ENCODE data around the gene SPNS2.
A peak's percentile ranks its signal among the peaks of the same experiment; 100 is the strongest.

SPNS2 gene, protein sequence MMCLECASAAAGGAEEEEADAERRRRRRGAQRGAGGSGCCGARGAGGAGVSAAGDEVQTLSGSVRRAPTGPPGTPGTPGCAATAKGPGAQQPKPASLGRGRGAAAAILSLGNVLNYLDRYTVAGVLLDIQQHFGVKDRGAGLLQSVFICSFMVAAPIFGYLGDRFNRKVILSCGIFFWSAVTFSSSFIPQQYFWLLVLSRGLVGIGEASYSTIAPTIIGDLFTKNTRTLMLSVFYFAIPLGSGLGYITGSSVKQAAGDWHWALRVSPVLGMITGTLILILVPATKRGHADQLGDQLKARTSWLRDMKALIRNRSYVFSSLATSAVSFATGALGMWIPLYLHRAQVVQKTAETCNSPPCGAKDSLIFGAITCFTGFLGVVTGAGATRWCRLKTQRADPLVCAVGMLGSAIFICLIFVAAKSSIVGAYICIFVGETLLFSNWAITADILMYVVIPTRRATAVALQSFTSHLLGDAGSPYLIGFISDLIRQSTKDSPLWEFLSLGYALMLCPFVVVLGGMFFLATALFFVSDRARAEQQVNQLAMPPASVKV

DNA sequence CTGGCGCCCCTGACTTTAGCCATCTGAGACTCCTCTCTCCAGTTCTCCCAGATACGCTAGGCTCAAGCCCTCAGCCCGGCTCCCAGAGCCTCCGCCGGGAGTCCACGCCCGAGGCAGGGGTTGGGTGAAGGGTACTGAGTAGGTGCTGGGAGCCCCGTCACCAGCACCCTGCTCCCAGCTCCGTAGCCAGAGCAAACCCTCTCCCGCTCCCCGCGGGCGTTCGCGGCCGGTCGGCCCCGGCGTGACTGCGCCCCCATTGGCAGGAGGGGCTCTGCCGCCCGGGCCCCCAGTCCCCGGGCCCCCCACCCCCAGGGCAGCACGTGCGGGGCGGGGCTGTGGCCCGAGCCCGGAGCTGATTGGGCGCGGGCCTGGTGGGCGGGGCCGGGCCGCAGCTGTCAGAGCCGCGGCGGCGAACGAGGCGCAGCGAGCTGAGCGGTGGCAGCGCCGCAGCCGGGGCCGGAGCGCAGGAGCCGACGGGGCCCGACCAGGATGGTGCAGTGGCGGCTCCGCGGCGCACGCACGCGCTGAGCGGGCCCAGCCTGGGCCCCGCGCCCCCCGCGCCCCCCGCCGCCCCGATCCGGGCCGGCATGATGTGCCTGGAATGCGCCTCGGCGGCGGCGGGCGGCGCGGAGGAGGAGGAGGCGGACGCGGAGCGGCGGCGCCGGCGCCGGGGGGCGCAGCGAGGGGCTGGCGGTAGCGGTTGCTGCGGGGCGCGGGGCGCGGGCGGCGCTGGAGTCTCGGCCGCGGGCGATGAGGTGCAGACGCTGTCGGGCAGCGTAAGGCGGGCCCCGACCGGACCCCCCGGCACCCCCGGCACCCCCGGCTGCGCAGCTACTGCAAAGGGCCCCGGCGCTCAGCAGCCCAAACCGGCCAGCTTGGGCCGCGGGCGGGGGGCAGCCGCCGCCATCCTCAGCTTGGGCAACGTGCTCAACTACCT is at the start of gene SPNS2:
Gene SPNS2, plus strand, starts transcription at position 421 of the 937 bp plus-strand sequence. Its CDS starts 167 bp downstream, at position 588.
- peak in 1 of 2 experiments; percentile 70 for DNase-seq

DNA sequence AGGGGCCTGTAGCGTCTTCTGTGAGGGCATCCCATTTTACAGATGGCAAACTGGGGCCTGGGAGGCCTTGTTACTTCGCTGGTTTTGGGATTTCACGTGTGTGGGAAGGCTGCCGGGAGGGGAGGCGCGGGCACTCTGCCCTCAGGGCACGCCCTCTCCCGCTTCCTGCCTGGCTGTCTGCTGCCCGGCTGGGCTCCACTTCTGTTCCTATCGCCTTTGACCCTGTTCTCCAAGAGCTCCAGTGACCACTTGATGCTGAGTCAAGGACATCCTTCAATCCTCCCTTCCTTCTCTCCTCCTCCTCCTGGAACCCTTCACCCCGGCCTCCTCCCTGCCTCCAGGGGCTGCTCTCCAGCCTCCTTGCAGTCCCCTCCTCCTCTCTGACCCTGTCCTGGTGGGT is 48.9 kb upstream of the SPNS2 start:
- DNase-seq: no peak

DNA sequence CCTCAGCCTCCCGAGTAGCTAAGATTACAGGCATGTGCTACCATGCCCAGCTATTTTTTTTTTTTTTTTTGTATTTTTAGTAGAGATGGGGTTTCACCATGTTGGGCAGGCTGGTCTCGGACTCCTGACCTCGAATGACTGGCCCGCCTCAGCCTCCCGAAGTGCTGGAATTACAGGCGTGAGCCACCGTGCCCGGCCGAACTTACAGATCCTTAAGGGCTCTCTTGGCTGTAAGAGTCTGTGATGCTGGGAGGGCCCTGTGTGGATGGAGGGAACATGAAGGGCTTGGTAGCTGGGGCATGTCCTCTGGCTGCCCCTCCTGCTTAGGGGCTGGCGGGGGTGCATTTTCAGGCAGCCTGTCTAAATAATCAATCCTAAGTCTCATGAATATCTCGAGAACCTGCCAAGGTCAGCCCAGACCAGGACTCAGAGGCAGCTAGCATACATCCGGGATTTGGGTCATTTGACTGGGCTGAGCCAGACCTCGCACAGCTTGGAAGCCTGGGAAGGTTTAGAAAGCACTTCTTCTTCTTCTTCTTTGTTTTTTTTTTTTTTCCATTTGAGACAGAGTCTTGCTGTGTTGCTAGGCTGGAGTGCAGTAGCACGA is 47.9 kb upstream of the SPNS2 start:
- no peak for DNase-seq

DNA sequence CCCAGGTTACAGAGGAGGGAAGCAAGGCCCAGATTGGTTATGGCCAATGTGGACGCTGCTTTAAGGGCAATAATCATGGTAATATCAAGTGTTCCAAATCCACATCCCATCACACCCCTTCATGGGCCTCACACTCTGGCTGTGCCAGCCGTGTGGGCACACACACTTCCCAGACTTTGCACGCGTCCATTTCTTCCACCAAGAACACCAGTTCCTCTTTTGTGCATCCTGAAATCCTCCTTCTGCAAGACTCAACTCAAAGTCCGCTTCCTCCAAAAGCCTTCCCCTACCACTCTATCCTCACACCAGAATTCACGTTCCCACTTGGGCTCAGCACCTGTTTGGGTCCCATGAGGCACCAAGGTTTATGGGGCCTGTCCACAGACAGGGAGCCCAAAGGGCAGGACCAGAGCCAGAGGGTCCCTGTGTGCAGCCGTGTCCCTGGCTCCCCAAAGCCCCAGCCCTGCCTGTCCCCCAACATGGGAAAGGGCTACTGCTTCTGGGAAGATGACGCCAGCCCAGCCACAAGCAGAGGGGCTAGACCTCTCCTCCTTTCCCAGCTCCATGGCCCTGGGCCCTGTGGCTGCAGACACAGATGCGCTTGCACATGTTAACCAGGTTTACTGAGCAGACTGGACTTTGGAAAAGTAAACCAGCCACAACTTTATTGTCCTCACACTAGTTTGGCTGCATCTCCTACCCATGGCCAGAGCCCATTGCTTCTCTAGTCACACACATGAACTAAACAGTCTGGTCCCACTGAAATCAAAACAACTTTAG is 44.7 kb upstream of the SPNS2 start:
- DNase-seq: no peak

DNA sequence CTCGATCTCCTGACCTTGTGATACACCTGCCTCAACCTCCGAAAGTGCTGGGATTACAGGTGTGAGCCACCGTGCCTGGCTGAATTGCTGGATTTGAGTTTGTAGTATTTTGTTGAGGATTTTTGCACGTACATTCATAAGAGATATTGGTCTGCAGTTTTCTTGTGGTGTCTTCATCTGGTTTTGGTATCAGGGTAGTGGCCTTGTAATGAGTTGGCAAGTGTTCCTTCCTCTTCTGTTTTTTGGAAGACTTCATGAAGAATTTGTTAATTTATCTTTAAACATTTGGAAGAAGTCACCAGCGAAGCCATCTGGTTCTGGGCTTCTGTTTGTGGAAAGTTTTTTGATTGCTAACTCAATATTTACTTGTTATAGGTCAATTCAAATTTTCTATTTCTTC is 38.0 kb upstream of the SPNS2 start:
- DNase-seq: peak in 1 of 2 experiments; percentile 20

DNA sequence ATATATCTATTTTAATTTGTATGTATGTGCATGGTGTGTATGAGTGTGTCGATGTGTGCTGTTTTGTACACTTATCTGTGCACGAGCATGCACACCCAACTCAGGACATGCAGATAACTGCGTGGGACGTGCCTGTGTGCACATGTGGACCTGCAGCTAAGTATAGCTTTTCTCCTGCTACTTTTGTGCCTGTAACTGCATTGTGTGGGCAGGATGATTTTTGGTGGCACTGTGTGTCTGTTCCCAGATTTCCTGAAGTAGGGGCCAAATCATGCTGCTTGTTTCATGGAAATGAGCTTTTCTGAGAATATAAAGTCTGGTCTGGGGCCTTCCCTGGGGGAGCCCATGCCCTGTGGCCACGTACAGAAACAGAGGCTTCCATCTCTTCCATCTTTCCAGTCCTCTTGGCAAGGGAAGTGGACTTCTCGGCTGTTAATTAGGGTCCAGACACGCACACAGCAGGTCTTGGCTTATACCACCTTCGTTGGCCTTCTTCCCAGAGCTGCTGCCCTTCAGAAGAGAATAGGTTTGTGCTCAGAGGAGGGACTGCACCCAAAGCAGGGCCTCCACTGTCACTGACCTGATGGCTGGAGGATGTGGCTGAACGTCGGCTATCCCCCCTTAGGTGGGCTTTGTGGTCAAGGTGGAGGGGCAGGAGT is 34.7 kb upstream of the SPNS2 start:
- peak; percentile 73 to 82 for DNase-seq

DNA sequence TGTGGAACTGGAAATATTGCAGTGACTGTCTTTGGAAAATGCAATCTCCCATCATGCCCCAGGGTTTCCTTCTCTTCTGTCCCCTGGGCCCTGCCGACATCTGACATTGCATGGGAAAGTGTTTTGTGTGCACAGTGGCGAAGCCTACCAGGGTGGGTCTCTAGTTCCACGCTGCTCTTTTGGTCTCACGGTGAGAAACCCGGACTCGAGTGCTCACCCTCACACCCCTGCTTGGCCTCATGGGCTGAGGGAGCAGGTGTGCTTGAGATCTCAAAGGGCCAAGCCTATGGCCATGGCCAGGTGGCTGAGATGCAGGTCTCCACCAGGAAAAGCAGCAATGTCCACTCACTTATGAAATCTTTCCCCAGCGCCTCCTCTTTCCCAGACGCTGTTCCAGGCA is 32.9 kb upstream of the SPNS2 start:
- DNase-seq: no peak

DNA sequence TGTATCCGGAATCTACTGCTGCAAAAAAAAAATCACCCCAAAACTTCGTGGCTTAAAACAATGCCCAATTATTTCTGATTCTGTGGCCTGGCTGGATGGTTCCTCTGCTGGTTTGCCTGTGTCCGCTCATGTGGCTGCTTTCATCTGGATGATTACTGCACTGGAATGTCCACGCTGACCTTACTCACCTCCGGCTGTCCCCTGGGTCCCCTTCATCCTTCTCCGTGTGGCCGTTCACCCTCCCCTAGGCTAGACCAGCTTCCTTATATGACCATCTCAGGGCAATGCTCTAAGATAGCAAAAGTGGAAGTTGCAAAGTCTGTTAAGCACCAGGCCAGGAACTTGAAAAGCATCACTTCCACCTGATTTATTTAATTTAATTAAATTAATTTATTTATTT is 31.4 kb upstream of the SPNS2 start:
- no peak for DNase-seq

DNA sequence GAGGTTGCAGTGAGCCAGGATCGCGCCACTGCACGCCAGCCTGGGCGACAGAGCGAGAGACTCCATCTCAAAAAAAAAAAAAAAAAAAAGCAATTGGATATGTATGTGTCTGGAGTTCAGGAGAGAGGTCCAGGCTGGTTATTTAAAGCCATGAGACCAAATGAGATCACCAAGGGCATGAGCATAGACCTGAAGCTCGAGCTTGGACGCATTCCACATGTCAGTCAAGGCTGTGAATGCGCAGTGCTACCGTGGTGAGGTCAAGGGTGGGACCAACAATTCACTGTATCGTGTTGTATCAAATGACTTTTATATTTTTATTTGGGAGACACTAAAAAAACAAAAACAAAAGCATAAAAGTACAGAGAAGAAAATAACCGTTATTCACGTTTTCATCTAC is 29.1 kb upstream of the SPNS2 start:
- no peak for DNase-seq

DNA sequence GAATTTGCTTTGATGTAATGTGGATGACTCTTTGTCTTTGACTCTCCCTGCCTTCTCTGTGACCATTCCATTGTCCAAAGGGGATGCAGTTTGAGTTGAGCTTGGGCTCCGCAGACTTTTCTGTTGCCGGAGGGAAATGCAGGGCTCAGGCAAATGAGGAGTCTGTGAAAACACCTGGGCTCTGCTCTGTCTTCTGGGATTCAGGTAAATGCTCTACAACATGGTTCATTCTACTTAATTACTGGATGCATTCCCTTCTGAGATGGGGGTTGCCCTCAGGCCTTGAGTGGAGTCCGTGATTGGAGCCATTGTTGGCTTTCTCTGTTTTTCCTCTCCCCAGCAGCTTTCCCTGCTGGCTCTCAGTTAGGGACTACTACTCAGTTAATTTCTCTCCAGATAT is 26.4 kb upstream of the SPNS2 start:
- no peak for DNase-seq

DNA sequence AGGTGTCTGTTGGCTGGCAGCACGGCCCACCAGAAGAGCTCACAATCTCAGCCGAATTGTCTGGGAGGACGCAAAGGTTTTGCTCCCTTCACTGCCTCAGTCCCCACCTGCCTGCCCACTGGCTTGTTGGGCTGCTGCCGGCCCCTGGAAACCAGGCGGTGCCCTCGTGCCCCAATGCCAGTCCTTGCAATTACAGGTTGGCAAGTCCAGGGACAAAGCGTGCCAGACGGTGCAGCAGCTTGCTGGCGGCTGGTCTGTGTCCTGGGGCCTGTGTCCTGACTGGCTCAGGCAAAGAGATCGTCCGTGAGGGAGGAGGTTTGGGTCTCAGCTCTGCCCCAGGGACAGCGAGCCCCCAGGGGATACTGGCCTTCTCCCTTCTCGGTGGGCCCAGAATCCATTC is 24.6 kb upstream of the SPNS2 start:
- no peak for DNase-seq

DNA sequence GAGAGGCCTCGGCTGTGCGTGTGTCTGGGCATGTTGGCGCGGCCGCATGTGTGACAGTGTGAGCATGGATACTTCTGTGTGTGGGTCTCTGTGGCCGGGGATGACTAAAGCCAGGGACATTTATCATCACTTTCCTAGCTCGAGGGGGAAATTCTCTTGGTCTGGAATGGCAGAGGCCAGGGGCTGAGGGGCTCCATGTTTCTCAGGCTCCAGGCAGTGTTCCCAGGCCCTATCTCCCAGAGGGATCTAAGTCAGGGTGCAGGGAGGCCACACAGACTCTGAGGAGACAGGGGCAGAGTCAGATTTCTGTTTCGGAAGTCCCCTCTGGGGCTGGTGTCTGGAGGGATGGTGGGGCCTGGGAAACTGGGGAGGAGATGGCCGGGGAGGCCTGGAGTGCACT is 23.7 kb upstream of the SPNS2 start:
- no peak for DNase-seq

DNA sequence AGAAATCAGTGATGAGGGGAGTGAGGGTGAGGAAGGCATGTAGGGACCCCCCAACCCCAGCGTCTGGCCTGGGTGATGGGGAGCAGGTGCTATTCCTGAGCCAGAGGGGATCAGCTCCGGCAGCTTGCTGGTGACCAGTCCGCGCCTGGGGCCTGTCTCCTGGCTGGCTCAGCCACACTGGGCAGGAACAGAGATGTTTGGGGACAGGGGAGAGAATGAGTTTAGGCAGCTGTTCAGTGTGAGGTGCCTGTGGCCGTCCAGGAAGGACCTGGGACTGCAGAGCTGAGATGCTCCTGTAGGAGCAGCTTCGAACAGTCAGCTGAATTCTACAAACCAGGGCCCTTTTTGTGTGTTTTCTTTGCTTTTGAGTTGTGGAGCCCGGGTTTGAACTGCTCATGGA is 23.2 kb upstream of the SPNS2 start:
- no peak for DNase-seq

DNA sequence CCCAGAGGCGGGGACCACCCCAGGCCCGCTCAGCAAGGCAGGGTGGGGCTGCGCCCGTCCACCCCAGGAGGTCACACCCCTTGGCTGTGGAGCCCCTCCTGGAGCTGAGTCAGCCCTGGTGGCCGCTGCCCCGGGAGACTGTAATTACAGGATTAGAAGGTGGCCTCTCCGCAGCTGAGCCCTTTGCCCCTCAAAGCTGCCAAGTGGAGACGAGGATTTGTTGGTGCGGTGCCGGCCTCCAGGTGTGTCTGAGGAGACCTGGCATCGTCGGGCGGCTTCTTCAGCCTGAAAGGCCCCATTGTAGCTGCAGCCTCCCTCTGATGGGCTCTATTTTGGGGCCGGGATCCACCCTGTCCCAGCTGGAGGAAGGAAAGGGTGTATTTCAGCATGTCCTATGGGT is 22.7 kb upstream of the SPNS2 start:
- DNase-seq: no peak

DNA sequence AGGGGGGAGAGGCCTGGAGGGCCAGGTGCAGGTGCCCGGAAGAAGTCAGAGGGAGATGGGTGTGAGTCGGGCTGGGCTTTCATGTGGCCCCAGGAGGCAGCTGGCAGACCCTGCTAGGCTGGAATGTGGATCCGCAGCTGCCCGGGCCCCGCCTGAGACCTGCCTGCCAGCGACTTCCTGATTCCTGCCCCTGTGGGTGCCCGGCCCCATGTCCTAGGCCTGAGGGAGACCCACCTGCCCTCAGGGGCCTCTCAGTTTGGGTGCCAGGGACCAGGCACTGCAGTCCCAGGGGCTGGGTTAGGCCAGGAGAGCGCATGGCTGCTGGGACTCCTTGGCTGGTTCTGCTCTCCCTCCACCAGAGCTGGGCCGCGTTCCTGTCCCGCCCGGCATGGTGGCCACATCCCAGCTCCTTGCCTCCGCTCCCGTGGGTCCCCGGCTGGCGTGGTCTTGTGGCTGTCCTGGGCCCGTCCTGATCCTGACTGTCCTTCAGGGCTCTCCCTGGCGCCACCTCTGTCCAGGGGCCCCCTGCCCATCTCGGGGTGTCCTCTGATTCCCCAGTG is 22.1 kb upstream of the SPNS2 start:
- DNase-seq: no peak

DNA sequence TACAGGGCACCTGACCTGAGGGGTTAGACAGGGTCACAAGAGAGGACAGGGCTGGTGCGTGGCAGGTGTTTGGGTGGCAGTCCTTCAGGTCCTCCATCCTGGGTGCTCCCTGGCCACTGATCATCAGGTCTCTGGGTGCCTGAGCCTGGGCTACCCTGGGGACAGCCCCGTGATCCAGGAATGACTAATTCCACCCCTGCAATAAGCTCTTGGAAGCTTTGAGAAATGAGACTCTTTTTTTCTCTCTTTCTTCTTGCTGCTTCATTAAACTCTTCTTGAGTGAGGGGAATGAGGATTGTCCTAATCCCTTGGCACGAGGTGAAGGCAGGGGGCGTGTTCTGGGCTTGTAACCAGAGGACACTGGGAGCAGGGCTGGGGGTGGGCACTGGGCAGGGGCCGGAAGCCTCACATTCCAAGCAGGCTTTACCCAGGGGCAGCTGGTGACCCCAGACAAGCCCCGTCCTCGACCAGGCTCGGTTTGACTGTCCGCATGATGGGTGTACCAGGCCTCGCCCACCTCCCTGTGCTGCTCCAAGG is 21.4 kb upstream of the SPNS2 start:
- no peak for DNase-seq

DNA sequence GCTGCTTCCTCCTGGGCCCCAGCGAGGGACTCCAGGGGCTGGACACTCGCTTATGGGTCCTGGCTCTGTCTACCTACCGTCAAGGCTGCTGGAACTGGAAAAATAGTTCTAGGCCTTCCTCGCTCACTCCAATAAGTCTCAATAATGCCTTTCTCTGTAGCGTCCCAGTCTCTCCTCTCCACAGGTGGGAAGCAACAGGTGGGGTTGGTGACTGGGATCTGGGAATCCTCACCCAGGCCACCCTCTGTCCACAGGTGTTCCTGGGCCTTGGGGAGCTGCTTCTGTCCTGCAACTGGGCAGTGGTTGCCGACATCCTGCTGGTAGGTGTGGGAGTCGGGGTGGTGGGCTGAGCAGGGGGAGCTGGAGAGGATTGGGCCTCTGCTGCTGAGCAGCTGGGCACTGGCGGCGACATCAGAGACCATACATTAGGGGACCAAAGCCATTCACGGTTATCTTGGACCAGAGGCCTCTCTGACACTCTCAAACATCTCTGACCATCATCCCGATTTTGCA is 20.3 kb upstream of the SPNS2 start:
- no peak for DNase-seq

DNA sequence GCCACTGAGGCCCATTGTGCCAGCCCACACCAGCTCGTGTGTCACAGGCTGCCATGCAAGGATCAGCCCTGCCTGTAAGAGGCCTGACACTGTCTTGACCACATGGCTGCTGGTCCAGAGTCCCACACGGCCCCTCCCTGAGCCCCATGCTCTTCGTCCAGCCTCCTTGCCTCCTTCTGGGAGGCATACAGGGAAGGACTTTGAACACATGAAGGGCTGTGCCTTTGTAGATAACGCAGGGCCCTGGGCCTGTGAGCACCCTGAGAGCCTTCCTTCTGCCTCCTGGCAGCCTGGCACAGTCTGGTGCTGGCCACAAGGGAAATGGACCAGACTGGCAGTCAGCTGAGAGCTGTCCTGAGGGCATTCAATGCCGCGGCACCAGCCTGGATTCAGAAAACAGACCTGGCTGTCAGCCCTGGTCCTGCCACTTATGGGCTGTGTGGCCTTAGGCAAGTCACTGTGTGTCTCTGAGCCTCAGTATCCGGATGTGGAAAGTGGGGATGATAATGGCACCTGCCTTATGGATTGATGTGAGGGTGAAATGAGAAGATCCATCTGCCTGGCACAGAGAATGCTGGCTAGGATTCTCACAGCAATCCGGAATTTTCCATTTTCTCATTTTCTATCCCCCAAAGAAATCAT is 19.2 kb upstream of the SPNS2 start:
- no peak for DNase-seq

DNA sequence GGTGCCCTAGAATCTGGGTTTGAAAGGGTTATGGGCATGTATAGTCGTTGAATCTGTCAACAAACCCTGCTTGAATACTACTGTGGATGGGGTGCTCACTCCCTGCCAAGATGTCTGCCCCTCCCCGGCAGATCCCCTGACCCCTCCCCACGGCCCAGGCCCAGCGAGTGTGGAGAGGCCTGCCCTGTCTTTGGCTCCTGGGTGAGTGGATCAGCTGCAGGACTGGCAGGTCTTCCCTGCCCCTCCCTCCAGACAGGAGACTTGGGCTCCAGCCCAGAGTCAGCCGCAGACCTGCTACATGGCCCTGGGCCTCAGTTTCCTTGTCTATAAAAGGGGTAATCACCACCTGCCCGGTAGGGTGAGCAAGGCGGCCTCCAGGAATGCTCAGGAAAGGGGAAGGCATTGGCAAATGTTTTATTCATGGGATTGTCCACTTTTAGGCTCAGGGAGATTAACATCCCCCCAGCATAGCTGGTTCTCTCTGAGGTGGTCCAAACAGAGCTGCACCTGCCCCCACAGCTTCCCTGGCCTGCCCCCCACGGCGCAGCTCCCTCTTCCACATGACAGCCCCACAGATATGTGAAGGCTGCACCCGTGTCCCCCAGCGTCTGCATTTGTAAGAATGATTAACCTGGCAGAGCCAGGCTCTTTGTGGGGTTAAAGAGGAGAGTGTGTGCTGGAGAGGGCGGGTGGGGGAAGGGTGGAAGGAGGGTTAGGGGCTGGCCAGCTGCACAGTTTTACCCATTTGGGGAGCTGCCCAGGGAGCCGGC is 18.5 kb upstream of the SPNS2 start:
- DNase-seq: no peak
